Pulmonary artery endothelial cell (primary cell): Measurements from ENCODE around the gene CBLC. TPM values are rescaled to one million over a fixed set of nuclear protein-coding genes. Genes with fewer than 3 reads are reported as not detected.
"Not testable (repeated sequence)": the region's sequence is repeated elsewhere in the genome, so short reads cannot be mapped to it uniquely, and the experiment has no call there.

ENCODE experiments used
- DNase-seq: peaks from one replicate; pipeline ENCODE4 v3.0.0-alpha.2; 2011; ENCODE audit warnings: low read depth, low spot score
- total RNA-seq: library from RNA; depleted of rRNA; stranded (reverse); fragments of >200 nt; gene quantifications from 2 replicates; pipeline ENCODE4 v1.2.3, GENCODE V29; 2014

The CBLC gene
- total RNA-seq, 1 donor from 2014 or later: 0.13 TPM

GRCh38 chr19:44765033-44765948 is 12.4 kb upstream of the CBLC start:
- DNase-seq: no peak

DNA sequence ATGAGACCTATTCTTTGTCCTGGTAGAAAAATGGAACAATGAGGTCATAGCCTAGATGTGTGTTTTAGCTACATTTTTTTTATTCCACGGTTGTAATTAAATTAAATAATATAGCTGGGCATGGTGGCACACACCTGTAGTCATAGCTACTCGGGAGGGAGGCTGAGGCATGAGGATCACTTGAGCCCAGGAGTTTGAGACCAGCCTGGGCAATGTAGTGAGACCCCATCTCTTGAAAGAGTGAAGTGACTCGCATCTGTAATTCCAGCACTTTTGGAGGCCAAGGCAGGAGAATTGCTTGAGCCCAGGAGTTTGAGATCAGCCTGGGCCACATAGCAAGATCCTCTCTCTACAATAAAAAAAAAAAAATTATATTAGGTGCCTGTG is 11.7 kb upstream of the CBLC start:
- no peak for DNase-seq

DNA sequence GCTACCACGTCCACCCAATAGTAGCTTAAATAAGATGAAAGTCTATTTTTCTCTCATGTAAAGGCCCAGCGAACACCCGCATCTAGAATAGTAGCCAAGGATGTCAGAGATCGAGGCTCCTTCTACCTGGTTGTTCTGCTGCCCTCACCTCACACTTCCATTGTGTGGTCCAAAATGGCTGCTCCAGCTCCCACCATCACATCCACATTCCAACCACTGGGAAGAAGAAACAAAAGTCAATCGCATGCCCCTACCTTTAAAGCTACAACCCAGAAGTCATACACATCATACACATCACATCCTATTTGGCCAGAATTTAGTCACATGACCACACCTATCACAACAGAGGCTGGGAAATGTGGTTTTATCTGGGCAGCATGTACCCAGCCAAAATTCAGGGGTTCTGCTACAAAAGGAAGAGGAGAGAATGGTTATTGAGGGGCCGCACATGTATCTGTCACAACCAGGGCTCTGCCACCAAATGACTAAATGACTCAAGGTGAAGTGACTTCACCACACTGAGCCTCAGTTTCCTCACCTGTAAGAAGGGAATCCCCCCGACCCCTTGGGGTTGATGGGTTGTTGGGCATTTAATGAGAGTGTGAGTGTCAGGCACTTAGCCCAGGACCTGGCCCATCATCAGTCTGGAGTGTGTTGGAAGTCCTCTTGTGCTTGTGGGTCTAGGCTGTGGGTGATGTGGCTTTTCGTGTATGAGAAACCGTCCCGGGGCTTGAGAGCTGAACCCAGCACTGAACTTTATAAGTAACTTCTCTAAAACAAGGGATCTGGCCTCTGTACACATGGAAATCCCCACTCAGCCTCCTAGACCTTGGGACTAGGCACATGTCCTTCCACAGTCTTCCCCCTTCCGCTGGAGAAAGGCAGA is 10.2 kb upstream of the CBLC start:
- no peak for DNase-seq

DNA sequence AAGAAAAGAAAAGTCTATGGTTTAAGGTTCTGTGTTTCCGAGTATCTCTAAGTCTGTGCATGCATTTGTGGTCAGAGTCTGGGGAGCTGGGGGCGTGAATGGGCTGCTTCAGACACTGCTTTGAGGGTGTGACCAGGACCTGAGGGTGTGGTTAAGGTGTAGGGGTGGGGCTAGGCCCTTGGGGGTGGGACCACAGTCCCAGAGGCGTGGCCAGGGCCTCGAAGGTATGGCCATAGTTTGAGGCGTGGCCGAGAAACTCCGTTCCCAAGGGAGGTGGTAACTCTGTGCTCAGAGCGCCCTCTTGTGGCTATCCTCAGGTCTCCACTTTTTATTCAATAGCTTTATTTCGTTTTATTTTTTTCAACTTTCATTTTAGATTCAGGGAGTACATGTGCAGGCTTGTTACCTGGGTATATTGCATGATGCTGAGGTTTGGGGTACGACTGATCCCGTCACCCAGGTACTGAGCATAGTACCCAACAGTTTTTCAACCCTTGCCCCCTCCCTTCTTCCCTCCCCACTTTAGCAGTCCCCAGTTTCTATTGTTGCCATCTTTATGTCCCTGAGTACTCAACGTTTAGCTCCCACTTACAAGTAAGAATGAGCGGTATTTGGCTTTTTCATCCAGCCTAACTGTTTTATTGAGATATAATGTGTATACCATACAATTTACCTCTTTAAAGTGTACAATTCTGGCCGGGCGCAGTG is 7.0 kb upstream of the CBLC start:
- peak; percentile 76 for DNase-seq

GRCh38 chr19:44772144-44772543 is 5.5 kb upstream of the CBLC start:
- not testable (repeated sequence) for DNase-seq

DNA sequence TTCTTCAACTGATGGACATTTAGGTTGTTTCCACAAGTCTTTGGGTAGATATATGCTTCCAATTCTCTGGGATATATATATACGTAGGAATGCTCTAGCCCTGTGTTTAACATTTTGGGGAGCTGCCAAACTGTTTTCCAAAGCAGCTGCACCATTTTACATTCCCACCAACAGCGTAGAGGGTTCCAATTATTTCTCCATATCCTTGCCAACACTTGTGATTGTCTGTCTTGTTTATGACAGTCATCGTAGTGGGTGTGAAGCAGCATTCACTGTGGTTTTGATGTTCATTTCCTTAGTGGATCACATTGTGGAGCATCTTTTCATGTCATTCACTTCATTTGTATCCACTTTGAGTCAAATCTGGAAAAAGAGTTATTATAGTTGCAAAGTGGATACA is 4.7 kb upstream of the CBLC start:
- no peak for DNase-seq

DNA sequence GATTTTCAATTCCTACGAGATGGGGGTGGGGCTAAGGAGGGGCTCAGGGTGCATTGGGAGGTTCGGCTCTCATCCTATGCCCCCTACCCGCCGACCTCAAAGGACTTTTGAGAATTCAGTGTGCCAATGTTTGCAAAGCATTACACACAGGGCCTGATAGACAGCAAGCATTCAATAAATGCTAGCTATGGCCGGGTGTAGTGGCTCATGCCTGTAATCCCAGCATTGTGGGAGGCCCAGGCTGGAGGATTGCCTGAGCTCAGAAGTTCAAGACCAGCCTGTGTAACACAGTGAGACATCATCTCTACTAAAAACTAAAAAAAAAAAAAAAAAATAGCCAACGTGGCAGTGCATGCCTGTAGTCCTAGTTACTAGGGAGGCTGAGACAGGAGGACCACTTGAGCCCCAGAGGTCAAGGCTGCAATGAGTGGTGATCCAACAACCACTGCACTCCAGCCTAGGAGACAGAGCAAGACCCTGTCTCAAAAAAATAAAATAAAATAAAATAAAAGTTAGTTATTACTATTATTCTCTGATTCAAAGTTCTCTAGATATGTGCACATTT is 1.9 kb upstream of the CBLC start:
- no peak for DNase-seq

GRCh38 chr19:44776402-44777096 is 1.1 kb upstream of the CBLC start:
- no peak for DNase-seq

- no peak for DNase-seq
These were observed 1.5 kb downstream of the CBLC start for GRCh38 chr19:44779150-44779549.

GRCh38 chr19:44781694-44782093 is 4.0 kb downstream of the CBLC start:
- DNase-seq: not testable (repeated sequence)

GRCh38 chr19:44782729-44783128 is 5.0 kb downstream of the CBLC start:
- DNase-seq: no peak

DNA sequence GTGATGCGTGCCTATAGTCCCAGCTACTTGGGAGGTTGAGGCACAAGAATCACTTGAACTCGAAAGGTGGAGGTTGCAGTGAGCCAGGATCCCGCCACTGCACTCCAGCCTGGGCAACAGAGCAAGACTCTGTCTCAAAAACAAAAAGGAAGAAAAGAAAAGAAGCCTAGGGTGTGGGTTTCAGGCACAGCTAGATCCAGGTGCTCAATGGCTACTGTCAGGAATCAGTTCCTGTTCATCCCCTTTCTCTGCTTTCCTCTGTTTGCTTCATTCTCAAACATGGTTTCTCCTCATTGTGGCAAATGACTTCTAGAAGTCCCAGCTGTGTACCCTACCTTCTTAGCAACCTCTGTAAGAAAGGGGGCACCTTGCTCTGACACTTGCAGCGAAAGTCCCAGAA is 5.9 kb downstream of the CBLC start:
- DNase-seq: no peak

- no peak for DNase-seq
These were observed 7.6 kb downstream of the CBLC start for GRCh38 chr19:44785271-44785670.

DNA sequence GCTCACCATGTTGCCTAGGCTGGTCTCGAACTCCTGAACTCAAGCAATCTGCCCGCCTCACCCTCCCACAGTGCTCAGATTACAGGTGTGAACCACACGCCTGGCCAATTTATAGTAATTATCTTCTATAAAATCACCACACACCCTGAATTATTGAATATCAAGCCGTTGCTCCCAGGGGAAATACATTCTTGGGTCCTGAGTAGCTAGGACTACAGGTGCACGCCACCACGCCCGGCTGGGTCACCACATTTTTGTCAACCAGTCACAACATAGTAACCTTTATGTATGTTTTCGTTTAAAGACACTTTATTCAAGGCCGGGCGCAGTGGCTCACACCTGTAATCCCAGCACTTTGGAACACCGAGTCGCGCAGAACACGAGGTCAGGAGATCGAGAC is 8.3 kb downstream of the CBLC start:
- DNase-seq: no peak

DNA sequence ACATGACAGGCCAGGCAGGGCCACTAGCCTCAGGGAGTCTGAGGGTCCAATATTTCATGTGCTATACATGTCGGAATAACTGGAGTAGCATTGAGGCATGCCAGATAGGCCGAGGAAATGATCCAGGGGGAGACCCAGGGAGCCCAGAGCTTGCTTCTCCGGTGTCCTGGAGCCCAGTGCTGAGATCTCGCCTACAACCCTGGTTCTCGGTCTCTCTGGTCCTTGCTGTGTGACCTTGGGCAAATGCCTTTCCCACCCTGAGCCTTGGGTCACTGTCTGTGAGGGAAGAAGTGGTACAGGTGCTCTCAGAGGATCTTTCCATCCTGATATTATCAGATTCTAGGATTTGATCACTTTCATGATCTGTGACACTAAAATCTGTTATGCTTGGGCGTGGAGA is 11.3 kb downstream of the CBLC start:
- no peak for DNase-seq

DNA sequence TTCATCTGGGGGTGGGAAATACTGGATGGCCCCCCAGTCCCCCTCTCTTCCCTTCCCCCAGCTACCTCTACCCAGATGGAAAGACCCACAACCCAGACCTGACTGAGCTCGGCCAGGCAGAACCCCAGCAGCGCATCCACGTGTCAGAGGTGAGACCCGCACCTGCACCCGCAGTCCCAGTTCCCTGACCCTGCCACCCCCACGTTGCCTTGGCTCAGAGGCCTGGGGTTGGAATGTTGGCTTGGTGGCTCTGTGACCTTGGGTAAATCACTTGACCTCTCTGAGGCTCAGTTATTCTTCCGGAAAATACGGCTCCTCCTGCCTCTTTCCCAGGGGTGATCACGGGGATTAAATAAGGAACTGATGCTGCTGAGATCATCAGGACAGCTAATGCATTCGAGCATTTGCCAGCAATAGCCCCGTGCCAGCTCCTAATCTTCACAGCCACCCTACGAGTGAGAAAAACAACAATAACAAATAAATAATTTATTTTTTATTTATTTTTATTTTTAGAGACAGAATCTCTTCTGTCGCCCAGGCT is 12.3 kb downstream of the CBLC start:
- DNase-seq: no peak

- DNase-seq: no peak
These were observed 14.6 kb downstream of the CBLC start for GRCh38 chr19:44792281-44792680.

- DNase-seq: no peak
These were observed 16.9 kb downstream of the CBLC start for GRCh38 chr19:44794610-44795009.

- no peak for DNase-seq
These were observed 17.8 kb downstream of the CBLC start for GRCh38 chr19:44795398-44795987.

DNA sequence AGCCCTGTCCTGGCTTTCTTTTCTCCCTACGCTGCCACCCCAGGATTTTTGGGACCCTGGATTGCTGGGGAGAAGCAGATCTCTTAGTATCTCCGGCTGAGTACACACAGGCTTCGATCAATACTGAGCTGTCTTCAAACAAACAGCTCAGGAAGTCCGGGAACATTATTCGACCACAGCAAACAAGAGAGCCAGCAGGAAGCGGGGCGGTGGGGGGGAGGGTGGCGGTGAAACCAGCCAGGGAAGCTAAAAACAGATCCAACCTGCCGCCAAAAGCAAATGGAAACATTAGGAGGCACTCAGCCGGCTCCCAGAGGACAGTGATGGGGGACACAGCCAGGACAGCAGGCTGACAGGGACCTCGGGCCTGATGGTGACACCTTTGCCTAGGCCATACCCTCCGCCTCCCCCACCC is 19.0 kb downstream of the CBLC start:
- DNase-seq: no peak
